GM23338 (cell line): ENCODE results near the gene ZNF709.

Experiments
- CREB1 ChIP-seq: fragments of 250-450 bp; sonication (Bioruptor Pico); IDR thresholded peaks from 2 replicates; pipeline ENCODE4 v1.5.0; 2020; ENCODE audit warnings: low read depth, mild to moderate bottlenecking, moderate library complexity
- CTCF ChIP-seq, 2 experiments: fragments of 200-600 bp in 1 of 2; sonication (generic) in 1 of 2; conservative IDR thresholded peaks; 2 replicates each; pipeline versions ENCODE4 v1.5.1 to v1.6.1; 2016 to 2017; ENCODE audit warnings: antibody characterized with exemption in 2 of 2, low read depth in 2 of 2, mild to moderate bottlenecking in 2 of 2, moderate library complexity in 1 of 2
- EZH2 ChIP-seq: fragments of 200-600 bp; sonication (generic); IDR thresholded peaks from one replicate; pipeline ENCODE4 v1.8.0; 2017; ENCODE audit warnings: antibody characterized with exemption, mild to moderate bottlenecking, low read depth; ENCODE audit not compliant: unreplicated experiment
- EZH2phosphoT487 ChIP-seq: fragments of 200-600 bp; sonication (generic); IDR thresholded peaks from one replicate; pipeline ENCODE4 v1.8.1; 2018; ENCODE audit warnings: antibody characterized with exemption; ENCODE audit not compliant: unreplicated experiment
- JUNB ChIP-seq: IDR thresholded peaks from one replicate; pipeline ENCODE4 v1.6.1; 2016; ENCODE audit warnings: antibody characterized with exemption; ENCODE audit not compliant: unreplicated experiment
- NANOG ChIP-seq: IDR thresholded peaks from 2 replicates; pipeline ENCODE4 v1.6.1; 2016; ENCODE audit warnings: antibody characterized with exemption, borderline replicate concordance
- POLR2AphosphoS5 ChIP-seq: IDR thresholded peaks from 2 replicates; pipeline ENCODE4 v1.6.1; 2016; ENCODE audit warnings: antibody characterized with exemption, low read depth
- REST ChIP-seq: IDR thresholded peaks from one replicate; pipeline ENCODE4 v1.6.1; 2018; ENCODE audit warnings: antibody characterized with exemption; ENCODE audit not compliant: unreplicated experiment
- TF ChIP-seq, protein P1 (sequence below): fragments of 250-450 bp; sonication (Bioruptor Pico); IDR thresholded peaks from 2 replicates; pipeline ENCODE4 v1.5.0; 2020; ENCODE audit warnings: mild to moderate bottlenecking, moderate library complexity

GRCh38 chr19:12527034-12527836 is 42.6 kb upstream of the ZNF709 start:
- TF ChIP-seq NANOG (no peak), CTCF (conservative IDR thresholded peaks at IDR 0.05; ENCODE audit: low read depth in 2 of 2) (no peak), POLR2AphosphoS5 (no peak), EZH2 (no peak), EZH2phosphoT487 (no peak), JUNB (no peak), REST (no peak), CREB1 (CRISPR knock-in tag) (no peak)
- TF ChIP-seq, protein P1, sequence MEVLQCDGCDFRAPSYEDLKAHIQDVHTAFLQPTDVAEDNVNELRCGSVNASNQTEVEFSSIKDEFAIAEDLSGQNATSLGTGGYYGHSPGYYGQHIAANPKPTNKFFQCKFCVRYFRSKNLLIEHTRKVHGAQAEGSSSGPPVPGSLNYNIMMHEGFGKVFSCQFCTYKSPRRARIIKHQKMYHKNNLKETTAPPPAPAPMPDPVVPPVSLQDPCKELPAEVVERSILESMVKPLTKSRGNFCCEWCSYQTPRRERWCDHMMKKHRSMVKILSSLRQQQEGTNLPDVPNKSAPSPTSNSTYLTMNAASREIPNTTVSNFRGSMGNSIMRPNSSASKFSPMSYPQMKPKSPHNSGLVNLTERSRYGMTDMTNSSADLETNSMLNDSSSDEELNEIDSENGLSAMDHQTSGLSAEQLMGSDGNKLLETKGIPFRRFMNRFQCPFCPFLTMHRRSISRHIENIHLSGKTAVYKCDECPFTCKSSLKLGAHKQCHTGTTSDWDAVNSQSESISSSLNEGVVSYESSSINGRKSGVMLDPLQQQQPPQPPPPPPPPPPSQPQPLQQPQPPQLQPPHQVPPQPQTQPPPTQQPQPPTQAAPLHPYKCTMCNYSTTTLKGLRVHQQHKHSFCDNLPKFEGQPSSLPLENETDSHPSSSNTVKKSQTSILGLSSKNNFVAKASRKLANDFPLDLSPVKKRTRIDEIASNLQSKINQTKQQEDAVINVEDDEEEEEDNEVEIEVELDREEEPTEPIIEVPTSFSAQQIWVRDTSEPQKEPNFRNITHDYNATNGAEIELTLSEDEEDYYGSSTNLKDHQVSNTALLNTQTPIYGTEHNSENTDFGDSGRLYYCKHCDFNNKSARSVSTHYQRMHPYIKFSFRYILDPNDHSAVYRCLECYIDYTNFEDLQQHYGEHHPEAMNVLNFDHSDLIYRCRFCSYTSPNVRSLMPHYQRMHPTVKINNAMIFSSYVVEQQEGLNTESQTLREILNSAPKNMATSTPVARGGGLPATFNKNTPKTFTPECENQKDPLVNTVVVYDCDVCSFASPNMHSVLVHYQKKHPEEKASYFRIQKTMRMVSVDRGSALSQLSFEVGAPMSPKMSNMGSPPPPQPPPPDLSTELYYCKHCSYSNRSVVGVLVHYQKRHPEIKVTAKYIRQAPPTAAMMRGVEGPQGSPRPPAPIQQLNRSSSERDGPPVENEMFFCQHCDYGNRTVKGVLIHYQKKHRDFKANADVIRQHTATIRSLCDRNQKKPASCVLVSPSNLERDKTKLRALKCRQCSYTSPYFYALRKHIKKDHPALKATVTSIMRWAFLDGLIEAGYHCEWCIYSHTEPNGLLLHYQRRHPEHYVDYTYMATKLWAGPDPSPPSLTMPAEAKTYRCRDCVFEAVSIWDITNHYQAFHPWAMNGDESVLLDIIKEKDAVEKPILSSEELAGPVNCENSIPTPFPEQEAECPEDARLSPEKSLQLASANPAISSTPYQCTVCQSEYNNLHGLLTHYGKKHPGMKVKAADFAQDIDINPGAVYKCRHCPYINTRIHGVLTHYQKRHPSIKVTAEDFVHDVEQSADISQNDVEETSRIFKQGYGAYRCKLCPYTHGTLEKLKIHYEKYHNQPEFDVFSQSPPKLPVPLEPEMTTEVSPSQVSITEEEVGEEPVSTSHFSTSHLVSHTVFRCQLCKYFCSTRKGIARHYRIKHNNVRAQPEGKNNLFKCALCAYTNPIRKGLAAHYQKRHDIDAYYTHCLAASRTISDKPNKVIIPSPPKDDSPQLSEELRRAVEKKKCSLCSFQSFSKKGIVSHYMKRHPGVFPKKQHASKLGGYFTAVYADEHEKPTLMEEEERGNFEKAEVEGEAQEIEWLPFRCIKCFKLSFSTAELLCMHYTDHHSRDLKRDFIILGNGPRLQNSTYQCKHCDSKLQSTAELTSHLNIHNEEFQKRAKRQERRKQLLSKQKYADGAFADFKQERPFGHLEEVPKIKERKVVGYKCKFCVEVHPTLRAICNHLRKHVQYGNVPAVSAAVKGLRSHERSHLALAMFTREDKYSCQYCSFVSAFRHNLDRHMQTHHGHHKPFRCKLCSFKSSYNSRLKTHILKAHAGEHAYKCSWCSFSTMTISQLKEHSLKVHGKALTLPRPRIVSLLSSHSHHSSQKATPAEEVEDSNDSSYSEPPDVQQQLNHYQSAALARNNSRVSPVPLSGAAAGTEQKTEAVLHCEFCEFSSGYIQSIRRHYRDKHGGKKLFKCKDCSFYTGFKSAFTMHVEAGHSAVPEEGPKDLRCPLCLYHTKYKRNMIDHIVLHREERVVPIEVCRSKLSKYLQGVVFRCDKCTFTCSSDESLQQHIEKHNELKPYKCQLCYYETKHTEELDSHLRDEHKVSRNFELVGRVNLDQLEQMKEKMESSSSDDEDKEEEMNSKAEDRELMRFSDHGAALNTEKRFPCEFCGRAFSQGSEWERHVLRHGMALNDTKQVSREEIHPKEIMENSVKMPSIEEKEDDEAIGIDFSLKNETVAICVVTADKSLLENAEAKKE = no peak
